GM23248 (cell line): ENCODE results near the gene DCUN1D3.

ENCODE experiments used
- EZH2 ChIP-seq: fragments of 200-600 bp; sonication (generic); IDR thresholded peaks from 2 replicates; pipeline ENCODE4 v1.6.1; 2018; ENCODE audit warnings: antibody characterized with exemption, mild to moderate bottlenecking; ENCODE audit not compliant: insufficient read depth, poor library complexity, severe bottlenecking
- EZH2phosphoT487 ChIP-seq: fragments of 200-600 bp; sonication (generic); IDR thresholded peaks from 2 replicates; pipeline ENCODE4 v1.6.1; 2018; ENCODE audit warnings: antibody characterized with exemption, moderate library complexity, mild to moderate bottlenecking, low read depth; ENCODE audit not compliant: insufficient read depth

DNA sequence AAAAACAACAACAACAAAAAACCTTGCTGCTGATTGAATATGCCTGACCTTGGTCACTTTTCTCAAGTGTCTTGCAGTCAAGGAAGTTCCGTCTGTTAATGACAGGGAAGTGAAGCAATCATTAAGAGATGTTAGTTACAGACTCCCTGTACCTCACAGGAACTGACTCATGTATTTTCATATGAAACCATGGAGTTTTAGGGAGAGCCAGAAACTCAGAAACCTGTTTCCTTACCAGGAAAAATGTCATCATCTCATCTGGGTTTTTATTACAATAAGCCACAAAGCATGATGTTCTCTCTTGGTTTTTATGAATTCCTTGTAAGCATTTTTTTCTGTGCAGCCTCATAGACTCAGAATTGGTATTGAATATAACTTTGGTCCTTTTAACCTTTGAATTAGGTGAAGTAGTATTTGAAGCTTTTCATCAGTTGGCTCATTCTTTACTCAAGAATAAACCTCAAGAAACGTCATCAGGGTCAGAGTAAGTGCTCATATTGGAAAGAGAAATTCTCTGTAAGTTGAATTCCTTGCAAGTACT lies 10.7 kb upstream of the DCUN1D3 start:
- no peak for TF ChIP-seq EZH2phosphoT487
- TF ChIP-seq EZH2: no peak
